Measurements from ENCODE around the gene KASH5.

DNA sequence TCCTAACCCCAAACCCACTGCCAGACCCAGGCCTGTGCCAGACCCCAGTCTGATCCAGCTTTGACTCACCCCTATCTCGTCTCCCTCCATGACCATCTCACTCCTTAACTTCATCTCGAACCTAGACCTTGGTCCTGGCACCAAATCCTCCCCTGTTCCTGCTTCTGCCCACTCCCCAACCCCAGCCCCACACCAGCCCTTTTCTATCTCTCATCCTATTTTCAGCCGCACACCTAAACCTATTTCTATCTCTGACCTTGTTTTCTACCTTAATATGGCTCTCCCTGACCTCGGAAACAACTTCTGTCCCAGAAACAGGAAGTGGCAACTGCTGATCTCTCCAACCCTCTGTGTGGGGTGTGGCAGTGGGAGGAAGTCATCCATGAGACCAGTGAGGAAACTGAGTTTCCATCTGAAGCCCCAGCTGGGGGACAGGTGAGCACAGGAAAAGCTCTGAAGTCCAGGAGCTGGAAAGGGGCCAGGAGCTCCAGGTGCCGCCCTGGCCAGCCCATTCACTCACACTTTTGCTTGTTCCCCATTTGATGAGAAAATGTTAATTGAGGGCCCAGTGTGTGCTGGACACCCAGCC, 21.5 kb downstream of the KASH5 start:
- TF ChIP-seq NR3C1 (IDR thresholded peaks at IDR 0.05) (no peak), RAD21 (conservative IDR thresholded peaks at IDR 0.05 in 1 of 2, IDR thresholded peaks at IDR 0.05 in 1 of 2) (no peak), POLR2A (IDR thresholded peaks at IDR 0.05; ENCODE audit: low read length) (no peak), MYC (IDR thresholded peaks at IDR 0.05; ENCODE audit: borderline replicate concordance, low read length) (no peak), ZSCAN20 (CRISPR knock-in tag; IDR thresholded peaks at IDR 0.05) (no peak)
- TF ChIP-seq, protein P1, sequence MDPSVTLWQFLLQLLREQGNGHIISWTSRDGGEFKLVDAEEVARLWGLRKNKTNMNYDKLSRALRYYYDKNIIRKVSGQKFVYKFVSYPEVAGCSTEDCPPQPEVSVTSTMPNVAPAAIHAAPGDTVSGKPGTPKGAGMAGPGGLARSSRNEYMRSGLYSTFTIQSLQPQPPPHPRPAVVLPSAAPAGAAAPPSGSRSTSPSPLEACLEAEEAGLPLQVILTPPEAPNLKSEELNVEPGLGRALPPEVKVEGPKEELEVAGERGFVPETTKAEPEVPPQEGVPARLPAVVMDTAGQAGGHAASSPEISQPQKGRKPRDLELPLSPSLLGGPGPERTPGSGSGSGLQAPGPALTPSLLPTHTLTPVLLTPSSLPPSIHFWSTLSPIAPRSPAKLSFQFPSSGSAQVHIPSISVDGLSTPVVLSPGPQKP (IDR thresholded peaks at IDR 0.05; ENCODE audit: low read depth, low read length), result no peak
- TF ChIP-seq, protein P2, sequence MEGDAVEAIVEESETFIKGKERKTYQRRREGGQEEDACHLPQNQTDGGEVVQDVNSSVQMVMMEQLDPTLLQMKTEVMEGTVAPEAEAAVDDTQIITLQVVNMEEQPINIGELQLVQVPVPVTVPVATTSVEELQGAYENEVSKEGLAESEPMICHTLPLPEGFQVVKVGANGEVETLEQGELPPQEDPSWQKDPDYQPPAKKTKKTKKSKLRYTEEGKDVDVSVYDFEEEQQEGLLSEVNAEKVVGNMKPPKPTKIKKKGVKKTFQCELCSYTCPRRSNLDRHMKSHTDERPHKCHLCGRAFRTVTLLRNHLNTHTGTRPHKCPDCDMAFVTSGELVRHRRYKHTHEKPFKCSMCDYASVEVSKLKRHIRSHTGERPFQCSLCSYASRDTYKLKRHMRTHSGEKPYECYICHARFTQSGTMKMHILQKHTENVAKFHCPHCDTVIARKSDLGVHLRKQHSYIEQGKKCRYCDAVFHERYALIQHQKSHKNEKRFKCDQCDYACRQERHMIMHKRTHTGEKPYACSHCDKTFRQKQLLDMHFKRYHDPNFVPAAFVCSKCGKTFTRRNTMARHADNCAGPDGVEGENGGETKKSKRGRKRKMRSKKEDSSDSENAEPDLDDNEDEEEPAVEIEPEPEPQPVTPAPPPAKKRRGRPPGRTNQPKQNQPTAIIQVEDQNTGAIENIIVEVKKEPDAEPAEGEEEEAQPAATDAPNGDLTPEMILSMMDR (IDR thresholded peaks at IDR 0.05), result no peak
- TF ChIP-seq, protein P3, sequence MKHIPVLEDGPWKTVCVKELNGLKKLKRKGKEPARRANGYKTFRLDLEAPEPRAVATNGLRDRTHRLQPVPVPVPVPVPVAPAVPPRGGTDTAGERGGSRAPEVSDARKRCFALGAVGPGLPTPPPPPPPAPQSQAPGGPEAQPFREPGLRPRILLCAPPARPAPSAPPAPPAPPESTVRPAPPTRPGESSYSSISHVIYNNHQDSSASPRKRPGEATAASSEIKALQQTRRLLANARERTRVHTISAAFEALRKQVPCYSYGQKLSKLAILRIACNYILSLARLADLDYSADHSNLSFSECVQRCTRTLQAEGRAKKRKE (CRISPR knock-in tag; IDR thresholded peaks at IDR 0.05; ENCODE audit: low read depth), result no peak

Data from A549 (cell line).